WI38 (cell line): Measurements from ENCODE around the gene ELP5.

Experiments used
- H3K4me3 ChIP-seq: 2 replicates; pipeline ENCODE4 v1.5.1; 2011; ENCODE audit warnings: low read depth, mild to moderate bottlenecking, control low read depth, low read length
- TF ChIP-seq, protein P1 (sequence below): IDR thresholded peaks from 2 replicates; pipeline ENCODE4 v1.5.1; 2012; ENCODE audit warnings: low read depth, mild to moderate bottlenecking, control low read depth, low read length

Gene ELP5

DNA sequence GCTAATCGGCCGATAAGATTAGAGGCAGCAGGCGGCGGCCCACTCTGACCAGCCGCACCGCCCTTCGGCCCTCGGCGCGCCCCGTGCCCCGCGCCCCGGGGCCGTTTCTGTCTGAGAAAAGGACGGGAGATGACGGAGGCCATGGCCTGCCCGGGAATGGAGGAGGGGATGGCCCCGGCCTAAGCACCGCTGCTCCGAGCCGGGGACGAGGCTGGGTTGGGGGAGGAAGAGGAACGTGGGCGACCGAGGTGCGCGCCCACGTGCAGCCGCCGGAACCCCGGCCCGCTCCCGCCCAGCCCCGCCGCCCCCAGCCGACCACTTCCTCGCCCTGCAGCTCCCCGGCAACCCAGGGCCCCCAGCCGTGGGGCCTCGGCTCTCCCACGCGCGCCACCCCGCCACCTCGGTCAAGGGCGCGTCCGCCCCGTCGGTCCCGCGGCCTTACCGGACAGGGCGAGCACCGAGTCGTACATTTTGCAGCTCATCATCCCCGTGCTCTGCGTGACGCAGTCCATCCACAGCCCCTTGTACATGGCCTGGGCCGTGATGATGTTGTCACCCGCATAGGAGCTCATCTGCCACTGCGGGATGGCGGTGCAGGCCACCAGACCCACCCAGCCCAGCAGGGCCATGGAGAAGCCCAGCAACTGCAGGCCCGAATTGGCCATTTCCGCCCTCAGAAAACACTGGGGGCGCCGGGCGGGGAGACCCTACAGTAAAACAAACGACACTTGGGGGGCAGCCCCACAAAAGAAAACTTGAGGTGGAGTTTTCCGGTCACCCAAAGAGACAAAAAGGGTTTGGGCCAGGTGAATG is 9.6 kb downstream of the ELP5 start:
- TF ChIP-seq, protein P1, sequence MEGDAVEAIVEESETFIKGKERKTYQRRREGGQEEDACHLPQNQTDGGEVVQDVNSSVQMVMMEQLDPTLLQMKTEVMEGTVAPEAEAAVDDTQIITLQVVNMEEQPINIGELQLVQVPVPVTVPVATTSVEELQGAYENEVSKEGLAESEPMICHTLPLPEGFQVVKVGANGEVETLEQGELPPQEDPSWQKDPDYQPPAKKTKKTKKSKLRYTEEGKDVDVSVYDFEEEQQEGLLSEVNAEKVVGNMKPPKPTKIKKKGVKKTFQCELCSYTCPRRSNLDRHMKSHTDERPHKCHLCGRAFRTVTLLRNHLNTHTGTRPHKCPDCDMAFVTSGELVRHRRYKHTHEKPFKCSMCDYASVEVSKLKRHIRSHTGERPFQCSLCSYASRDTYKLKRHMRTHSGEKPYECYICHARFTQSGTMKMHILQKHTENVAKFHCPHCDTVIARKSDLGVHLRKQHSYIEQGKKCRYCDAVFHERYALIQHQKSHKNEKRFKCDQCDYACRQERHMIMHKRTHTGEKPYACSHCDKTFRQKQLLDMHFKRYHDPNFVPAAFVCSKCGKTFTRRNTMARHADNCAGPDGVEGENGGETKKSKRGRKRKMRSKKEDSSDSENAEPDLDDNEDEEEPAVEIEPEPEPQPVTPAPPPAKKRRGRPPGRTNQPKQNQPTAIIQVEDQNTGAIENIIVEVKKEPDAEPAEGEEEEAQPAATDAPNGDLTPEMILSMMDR: no peak
- no peak overlapping the region for H3K4me3 ChIP-seq

DNA sequence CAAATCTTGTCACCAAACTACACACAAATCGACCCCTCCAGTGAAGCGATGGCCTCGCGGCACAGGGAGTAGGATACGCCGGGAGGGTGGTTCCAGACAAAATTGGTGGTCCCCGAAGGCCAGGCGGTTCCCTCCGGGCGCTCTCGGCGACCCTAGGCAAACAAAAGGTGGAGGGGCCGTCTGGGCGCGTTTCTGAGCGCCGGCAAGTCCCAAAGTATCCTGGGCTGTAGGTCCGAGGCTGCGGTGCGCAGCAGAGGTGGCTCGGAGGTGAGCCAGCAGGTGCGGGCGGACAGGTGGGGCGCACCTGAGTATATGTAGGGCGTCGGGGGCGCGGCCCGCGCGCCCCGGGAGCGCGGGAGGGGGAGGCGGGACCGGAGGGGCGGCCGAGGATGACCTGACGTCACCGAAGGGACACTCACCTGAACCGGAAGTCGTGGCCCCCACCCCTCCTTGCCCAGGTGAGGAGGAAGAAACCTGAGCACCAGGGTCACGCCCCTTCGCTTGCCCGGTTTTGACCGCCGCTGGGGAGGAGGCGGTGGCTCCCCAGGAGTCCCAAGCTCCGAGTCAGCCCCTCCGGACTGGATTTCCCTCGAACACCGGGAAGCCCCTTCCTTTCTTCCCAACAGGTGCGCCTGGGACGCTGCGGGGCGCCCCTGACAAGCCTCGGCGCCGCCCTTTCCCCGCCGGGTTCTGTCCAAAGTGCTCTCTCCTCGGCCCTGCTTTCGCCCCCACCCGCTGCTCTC is 10.3 kb downstream of the ELP5 start, which contains the start of gene CLDN7:
Gene CLDN7 (minus strand): TSS at position 287 of the 743 bp plus-strand sequence. CDS start 435 bp downstream, outside the sequence.
- H3K4me3 ChIP-seq: no peak within 1 kb of the TSS
- TF ChIP-seq, protein P1: no peak

DNA sequence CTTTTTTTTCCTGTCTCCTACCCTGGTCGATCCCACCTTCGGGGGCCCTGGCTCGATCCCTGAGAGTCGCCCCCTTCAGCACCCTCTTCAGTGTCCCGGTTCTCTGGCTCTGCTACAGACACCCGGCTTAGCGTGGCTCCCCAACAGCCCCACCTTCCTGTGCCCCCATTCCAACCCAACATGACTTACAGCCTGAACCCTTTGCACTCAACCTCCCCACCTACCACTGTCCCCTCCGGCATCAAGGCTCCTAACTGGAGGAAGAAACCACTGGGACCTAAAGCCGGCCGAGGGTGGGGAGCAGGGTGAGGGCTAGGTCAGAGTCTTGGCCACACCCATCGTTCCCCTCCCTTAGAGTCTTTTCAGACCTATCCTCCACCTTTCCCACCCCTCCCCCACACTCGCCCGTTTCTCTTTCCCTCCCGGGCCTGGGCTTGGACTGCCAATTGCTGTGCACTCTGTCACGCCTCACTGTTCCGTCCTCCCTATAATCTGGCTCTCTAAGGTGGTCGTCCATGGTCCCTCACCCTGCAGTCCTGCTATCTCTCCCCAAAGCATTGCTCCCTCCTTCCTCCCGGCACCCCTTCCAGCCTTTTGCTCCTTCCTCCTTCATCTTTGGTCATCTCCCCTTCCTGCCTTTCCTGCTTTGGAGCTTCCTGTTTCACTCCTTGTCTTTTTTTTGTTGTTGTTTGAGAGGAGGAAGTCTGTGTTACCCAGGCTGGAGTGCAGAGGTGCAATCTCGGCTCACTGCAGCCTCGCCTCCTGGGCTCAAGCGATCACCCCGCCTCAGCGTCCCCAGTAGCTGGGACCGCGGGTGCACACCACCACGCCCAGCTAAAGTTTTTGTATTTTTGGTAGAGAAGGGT is 11.2 kb downstream of the ELP5 start:
- TF ChIP-seq, protein P1: no peak
- no peak overlapping the region for H3K4me3 ChIP-seq

DNA sequence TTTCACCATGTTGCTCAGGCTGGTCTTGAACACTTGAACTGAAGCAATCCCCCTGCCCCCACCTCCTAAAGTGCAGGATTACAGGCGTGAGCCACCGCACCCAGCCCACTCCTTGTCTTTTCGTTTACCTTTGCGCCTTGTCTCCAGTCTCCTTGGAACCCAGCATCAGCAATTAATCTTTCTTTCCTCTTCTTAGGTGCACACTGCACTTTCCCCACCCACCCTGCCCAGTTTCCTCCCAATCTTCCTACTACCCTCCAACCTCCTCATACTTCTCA is 11.7 kb downstream of the ELP5 start:
- no peak overlapping the region for H3K4me3 ChIP-seq
- TF ChIP-seq, protein P1: no peak

DNA sequence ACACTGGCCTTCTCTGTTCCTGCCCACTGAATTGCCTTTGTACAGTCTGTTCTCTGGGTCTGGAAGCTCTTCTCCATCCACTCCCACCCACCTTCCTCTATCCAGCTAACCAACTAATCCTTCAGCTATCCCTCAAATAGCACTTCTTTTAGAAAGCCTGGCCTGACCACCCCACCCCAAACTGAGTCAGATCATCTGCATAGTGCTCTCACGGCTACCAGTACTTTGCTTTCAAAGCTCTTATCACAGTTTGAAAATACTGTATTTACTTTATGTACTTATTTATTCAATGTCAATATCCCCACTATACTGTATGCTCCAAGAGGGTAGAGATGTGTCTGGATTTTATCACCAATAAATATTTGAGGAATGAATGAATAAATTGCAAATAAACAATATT is 14.8 kb downstream of the ELP5 start:
- TF ChIP-seq, protein P1: no peak
- no peak overlapping the region for H3K4me3 ChIP-seq

DNA sequence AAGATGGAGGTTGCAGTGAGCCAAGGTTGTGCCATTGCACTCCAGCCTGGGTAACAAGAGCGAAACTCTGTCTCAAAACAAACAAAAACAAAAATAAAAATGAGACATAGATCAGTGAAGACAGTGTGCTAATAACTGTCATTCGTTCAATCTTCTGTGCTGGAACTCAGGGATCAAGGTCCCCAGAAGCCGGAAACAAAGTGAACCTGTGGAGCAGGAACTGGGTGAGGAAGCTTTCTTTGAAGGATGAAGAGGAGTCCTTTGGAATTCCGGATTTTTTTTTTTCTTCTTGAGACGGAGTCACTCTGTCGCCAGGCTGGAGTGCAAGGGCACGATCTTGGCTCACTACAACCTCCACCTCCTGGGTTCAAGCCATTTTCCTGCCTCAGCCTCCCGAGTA is 27.4 kb downstream of the ELP5 start:
- H3K4me3 ChIP-seq: no peak overlapping the region
- TF ChIP-seq, protein P1: no peak
